ENCODE results near the gene SNN.
A peak's percentile ranks its signal among the peaks of the same experiment; 100 is the strongest.

The SNN gene

DNA sequence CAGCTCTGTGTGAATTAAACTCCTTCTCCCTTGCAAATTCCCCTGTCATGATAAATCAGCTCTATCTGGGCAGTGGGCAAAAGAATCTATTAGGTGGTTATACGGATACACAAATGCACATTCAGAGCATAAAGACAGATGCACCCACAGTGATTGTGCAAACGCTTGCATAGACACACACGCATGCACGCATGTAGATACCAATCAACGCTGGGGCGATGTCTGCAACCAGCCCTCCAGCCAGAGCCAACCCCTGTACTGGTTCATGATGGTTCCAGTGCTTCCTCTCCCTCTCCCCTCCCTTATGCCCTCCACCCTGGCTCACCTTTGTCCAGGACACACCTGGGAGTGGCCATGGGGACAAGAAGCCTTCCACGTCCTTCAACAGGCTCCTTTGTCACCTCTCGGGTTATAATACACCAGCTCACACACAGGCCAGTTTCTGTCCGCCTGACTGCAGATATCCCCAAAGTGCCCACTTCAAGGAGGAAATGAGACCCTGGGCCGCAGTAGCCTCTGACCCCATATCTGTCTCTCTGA, 33.1 kb upstream of the SNN start:
- no peak for DNase-seq

DNA sequence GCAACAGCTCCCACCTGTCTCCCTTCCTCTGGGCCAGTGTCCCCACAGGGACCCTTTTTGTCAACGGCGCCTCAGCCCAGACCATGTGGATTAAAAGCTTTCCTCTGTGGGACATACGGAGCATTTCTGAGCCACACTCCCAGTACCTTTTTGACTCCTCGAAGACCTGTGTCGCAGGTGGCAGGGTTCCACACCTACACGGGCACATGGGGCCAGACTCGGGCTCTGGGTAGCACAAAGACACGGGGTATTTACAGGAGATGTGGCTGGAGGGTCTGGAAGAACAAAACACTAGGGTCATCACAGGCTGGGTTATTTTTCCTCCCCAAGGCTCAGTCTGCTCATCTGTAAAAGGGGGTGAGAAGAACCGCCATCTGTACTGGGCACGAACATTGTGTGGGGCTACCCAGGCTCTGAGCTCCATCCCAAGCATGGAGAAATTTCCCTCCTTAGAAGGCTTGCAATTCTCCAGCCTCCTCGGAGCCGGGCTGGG, 32.5 kb upstream of the SNN start:
- DNase-seq: no peak

DNA sequence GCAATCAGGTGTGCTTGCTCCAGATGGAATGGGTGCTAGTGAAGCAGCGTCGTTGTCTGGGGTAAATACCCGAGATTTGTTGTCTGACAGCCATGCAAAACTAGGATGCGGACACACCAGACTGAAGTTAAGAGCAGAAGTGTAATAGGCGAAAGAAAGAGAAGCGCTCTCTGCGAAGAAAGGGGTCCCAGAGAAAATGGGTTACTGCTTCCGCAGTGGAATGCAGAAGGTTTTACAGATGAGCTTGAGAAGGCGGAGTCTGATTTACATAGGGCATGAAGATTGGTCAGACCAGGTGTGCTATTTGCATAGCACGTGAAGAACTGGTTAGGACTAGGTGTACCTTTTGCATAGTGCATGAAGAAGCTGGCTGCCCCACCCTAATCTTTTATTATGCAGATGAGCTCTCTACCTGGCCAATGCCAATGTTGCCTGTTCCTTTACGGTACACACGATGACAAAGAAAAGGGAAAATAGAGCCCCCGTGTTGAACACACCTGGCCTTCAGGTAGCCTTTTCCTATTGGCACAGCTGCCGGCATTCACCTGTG, 32.0 kb upstream of the SNN start:
- no peak for DNase-seq

DNA sequence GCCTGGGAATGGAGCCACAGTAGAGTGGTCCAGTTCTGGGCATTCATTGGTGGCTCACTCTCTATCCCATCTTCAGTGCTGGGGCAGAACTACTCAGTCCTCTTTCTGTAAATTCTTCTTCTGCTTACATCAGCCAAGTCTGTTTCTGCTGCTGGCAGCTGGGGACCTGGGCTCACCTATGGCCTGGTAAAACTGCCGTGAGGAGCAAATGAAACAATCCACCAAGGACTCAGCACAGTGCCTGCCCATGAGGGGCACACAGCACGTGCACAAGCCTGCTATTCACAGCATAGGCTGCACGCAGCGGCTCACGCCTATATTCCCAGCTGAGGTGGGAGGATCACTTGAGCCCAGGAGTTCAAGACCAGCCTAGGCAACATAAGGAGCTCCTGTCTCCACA, 30.9 kb upstream of the SNN start:
- DNase-seq: no peak

DNA sequence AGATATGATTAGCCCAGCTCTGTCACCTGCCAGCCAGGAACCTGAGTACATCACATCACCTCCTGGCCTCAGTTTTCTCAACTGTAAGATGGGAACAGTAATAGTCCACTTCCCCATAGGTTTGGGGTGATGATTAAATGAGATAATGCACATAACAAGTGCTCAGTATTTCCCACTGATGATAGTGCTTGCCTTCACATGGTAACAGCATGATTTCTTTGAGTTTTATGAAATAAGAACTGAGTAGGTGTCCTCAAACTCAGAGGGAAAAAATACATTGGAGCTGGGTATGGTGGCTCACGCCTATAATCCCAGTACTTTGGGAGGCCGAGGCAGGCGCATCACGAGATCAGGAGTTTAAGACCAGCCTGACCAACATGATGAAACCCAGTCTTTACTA, 30.1 kb upstream of the SNN start:
- no peak for DNase-seq

DNA sequence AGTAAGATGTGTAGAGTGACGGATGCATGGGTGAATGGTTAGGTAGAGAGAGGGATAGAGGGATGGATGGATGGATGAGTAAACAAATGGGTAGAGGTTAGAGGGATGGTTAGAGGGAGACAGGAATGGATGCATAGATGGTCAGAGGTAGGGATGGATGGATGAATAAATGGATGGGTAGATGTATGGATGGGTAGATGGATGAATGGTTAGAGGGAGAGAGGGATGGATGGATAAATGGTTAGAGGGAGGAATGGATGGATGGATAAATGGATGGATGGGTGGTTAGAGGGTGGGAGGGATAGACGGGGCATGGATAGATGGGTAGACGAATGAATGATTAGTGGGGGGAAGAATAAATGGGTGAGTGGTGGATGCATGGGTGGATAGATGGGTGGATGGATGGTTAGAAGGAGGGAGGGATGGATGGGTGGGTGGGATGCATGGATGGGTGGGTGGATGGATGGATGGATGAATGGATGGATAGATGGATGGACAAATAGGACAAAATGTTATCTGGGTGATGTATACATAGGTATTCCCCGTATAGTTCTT, 29.2 kb upstream of the SNN start:
- no peak for DNase-seq

DNA sequence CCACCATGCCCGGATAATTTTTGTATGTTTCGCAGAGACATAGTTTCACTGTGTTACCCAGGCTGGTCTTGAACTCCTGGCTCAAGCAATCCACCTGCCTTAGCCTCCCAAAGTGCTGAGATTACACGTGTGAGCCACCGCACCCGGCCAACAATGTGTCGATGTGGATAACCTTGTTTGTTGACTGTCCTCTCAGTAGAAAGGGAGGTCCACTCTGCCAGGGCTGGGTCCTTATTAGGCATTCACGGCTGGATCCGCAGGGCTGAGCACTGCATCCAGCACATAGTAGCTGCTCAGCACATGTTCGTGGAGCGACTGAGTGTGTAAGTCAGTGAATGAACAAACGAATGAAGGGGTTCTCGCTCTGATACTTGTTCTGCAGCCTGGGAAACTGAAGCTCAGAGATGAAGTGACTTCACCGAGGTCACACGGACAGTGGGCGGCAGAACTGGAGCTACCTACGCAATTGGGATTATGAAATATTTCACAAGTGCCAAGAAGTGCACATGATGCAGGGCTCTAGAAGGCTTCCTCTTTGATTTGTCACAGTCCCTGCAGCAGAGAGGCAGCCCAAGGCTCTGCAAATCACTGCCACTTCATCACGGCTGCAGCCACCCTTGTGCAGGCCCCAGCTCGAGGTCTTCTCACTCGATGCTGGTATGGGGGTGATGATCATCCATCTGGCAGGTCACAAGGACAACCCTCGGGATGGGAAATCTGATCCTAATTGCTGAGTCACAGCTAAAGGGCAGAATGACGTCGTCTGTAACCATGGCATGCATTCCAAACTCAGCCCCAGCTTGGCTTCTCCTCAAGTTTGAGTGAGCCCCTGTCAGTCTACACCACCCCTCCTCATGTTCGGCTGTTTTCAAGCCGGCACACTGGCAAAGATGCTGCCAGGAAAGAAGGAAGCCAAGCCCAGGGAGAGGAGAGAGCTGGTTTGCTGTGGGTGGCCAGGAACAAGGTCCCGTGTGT, 28.0 kb upstream of the SNN start:
- DNase-seq: peak in 48 of 51 donors; percentile 7 to 85 (median 56)

DNA sequence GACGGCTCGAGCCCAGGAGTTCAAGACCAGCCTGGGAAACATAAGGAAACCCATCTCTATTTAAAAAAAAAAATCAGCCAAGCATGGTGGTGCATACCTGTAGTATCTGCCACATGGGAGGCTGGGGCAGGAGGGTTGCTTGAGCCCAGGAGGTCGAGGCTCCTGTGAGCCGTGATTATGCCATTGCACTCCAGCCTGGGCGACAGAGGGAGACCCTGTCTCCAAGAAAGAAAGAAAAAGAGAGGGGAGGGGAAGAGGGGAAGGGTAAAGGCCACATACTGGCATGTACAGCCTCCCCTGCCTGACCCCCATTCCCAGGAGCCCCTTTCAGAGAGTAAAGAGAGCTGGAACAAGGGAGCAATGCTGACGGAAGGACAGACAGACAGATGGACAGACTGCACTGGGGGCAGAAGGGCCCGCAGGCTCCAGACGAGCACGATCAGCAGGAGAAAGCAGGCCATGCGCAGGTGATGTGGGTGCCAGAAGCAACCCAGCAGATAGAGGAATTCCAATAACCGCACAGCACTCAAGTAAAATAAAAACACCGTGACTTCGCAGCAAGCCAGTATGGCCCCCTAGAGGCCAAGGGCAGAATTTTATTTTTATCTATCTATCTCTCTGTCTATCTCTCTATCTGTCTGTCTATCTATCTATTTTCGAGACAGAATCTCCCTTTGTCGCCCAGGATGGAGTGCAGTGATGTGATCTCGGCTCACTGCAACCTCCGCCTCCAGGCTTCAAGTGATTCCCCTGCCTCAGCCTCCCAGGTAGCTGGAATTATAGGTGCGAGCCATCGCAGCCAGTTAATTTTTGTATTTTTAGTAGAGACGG, 27.1 kb upstream of the SNN start:
- DNase-seq: peak in 21 of 51 donors; percentile 3 to 67 (median 17)

DNA sequence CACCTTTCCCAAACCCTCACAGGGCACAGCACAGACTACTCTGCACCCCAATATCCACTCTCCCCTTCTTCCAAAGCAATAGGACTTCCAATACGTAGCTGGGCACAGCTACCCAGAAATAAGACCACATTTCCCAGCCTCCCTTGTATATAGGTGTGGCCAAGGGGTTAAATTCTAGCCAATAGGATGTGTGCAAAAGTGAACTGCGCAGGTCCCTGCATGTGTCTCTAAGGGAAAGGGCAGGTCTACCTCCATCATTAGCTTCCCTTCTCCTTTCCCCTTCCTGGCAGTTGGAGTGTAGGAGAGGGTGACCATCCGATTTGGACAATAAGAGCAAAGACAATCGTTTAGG, 25.5 kb upstream of the SNN start:
- DNase-seq: no peak

DNA sequence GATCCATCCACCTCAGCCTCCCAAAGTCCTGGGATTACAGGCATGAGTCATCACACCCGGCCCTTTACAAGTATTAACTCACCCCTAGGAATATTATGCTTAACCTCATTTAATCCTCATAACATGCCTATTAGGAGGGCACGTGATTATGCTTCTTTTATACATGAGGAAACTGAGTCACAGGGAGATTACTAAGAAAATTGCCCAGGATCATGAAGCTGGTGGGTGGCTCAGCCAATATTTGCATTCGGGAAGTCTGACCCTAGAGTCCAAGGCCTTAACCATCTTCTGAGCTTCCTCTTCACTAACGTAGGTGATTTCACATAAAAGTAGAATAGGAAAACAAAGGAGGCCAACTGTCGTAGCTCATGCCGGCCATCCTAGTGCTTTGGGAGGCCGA, 19.0 kb upstream of the SNN start:
- DNase-seq: no peak

DNA sequence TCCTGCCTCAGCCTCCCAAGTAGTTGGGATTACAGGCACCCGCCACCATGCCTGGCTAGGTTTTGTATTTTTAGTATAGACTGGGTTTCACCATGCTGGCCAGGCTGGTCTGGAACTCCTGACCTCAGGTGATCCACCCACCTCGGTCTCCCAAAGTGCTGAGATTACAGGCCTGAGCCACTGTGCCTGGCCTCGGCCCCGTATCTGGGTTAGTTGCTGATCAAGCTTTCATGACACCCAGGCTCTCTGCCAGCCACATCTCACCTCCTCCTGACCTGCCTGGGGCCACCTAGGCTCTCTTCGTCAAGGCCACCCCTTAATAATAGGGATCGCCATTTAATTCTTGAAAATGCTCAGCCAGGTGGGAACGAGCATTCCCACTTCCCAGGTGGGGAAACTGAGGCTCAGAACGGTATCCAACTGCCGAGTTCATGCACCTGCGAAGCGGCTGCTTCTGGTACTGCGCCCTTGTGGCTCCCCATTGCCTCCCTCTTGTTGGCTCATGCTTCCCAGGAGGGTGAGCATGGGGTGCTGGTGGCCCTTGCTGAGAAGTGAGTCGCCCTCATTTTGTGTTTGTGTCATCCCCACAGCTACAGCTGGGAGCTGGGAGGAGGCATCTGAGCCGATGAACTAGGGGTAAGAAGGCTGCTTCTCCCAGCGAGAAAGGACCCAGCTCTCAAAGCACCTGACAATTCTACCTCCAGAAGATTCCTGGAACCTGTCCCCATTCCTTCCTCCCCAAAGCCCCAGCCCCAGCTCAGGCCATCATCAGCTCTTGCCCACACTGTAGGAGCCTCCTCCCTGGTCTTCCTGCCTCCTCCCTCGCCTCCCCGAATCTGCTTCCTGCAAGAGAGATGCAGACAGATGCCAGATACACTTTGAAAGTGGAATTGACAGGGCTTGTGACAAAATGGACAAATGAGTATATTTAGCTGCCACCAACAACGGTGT, 17.3 kb upstream of the SNN start:
- no peak for DNase-seq

DNA sequence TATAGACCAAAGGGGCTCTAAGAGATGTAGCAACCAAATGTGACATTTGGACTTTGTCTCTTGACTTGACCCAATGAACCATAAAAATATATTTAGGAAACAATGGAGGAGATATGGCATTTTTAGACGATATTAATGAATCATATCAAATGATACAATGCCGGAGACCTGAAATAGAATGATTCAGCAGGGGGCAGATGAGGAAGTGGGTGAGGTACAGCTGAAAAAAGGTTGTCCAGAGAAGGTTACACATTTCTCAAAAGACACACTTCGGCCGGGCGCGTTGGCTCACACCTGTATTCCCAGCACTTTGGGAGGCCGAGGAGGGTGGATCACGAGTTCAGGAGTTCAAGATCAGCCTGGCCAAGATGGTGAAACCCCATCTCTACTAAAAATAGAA, 16.5 kb upstream of the SNN start:
- DNase-seq: no peak

DNA sequence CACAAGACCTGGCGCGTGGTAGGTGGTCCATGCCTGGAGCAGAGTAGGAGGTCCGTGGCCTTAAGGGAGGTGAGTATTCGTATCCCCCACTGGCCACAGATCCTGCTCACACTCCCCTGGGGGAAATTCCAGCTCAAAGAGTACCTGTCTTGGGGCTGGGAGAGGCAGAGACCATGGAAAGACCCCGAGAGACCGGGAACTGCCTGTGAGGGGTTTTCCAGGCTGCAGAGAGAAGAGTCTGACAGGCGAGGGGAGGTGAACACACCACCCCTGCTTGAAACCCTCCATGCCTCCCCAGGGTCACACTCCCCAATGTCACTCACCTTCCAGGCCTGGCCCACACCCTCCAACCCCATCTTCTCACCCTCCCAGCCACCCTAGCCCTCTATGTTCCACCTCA, 12.6 kb upstream of the SNN start:
- DNase-seq: no peak

DNA sequence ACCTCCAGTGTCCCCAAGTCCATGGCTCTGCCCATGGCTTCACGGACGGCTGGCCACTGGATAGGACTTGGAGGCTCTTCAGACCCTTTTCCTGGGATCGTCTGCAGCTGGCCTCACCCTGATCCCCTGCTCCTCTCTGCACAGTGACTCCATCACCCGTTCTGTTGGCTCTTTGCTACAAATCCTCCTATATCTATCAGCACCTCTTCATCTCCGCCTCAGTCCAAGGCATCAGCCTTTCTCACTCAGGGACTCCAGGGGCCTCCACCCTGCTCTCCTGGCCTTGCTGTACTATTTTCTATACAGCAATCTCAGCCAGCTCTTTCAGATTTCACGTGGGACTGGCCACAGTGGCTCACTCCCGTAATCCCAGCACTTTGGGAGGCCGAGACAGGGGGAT, 10.7 kb upstream of the SNN start:
- no peak for DNase-seq

DNA sequence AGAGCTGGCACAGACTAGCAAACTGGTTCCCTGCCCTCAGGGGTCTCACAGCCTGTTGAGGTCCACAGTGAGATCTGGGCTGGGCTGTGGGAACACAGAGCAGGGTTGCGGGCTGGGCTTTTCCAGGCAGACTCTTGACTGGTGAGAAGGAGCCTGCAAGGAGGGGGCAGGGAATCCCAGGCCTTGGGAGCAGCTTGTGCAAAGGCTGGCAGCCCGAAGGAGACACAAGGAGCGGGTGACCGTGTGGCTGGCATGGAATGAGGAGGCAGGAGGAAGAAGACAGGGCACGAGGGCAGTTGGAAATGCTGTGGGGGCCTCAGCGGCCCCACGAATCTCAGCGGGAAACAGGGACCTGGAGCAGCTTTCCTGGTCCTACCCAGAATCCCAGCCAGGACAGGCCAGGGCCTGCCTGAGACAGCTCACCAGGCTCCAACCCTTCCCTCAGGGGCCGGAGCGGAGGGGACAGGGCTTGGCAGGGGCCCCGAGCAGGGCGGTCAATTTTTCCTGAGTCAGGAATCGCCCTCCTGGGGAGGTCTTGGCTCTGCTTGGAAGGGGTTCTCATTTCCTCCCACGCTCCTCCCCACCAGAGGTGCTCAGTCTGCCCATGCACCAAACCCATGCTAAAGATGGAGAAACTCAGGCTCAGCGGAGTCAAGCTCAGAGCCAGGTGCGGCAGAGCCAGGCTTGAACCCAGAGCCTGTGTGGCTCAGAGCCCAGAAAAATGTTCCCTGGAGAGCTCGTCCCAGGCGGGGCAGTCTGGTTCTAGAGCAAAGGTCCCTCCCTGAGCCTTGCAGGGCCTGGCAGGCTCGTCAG, 9.2 kb upstream of the SNN start:
- peak in 17 of 51 donors; percentile 7 to 52 (median 32) for DNase-seq

DNA sequence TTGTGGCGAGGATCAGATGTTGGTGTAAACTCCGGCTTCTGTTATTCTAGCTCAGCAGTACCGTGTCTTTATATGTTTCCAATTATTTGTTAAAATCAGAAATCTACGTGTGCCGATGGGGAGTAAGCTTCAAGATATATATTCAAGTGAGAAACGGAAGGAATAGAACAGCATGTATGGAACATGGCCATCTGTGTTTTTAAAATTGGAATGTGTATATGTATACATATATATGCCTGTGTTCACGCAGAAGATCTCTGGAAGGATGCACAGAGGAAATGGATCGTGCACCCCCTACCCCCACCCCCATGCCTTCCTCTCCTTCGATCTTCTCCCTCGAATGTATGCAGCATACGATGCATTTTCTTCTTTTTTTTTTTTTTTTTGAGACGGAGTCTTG, 7.7 kb upstream of the SNN start:
- no peak for DNase-seq

DNA sequence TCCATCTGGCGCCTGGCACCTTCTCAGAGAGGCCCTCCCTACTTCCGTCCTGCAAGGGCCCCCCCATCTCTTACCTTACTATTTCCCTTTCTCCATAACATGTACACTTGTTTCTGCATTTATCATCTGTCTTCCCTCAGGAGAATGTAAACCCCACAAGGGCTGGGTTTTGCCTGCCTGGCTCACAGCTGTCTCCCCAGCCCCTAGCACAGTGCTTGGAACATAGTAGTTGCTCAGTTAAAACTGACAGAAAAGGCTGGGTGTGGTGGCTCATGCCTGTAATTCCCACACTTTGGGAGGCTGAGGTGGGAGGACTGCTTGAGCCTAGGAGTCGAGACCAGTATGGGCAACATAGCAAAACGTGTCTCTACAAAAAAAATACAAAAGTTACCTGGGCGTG, 5.7 kb upstream of the SNN start:
- no peak for DNase-seq

DNA sequence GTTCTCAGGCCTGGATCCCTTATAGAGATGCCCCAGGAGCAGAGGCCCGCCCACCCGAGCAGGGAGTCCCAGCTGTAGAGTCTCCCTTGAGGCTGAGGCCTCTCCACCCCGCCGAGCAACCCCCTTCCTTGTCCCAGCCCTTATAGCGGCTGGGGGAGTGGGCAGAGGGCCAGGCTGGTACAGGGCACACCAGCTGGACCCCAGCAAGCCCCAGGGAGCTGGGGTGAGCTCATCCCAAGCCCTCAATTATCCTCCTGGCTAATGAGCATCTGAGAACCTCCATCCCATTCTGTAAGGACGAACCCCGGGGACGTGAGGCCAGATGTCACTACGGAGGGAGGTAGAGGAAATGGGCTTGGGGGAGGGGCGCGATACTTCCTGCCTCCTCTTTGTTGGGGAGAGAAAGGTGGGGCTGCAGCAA, 3.2 kb upstream of the SNN start:
- DNase-seq: no peak
